LNCaP clone FGC (cell line): ENCODE data around the gene WNT3.

Source experiments
- DNase-seq: peaks from one replicate; pipeline ENCODE4 v3.0.0-alpha.2; 2011; ENCODE audit warnings: low read depth
- H3K4me3 ChIP-seq: 2 replicates; pipeline ENCODE4 v1.5.1; 2011; ENCODE audit warnings: mild to moderate bottlenecking, low read depth, low read length, control low read depth
- CTCF ChIP-seq: IDR thresholded peaks from 2 replicates; pipeline ENCODE4 v1.5.1; 2012; ENCODE audit warnings: mild to moderate bottlenecking; ENCODE audit not compliant: control insufficient read depth, insufficient read depth; ENCODE audit errors: extremely low read depth

The WNT3 gene

GRCh38 chr17:46803544-46803943, 14.9 kb downstream of the WNT3 start:
- no peak for TF ChIP-seq CTCF
- DNase-seq = no peak
- no peak overlapping the region for H3K4me3 ChIP-seq

GRCh38 chr17:46802800-46803199, 15.7 kb downstream of the WNT3 start:
- no peak overlapping the region for H3K4me3 ChIP-seq
- DNase-seq = no peak
- TF ChIP-seq CTCF = no peak

DNA sequence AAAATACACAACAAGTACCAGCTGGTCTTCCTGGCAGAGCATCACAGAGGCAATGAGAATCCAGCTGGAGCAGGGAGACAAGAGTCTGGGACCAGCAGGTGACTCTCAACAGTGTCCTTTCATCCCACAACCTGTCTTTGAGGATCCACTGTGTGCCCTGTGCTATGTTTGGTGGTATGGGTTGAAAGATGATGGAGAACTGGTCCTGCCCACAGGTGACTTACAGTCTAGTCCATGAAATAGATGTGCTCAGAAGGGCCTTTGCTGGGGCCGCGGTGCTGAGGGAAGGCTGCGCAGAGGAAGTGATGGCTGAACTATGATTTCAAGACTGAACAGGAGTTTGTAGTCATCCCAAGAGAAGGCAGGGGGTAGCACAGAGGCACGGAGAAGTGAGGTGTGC, 17.9 kb downstream of the WNT3 start:
- no peak for TF ChIP-seq CTCF

GRCh38 chr17:46796956-46797530, 21.4 kb downstream of the WNT3 start:
- no peak overlapping the region for H3K4me3 ChIP-seq
- no peak for TF ChIP-seq CTCF
- no peak for DNase-seq

More for the DNA sequence above, 17.9 kb downstream of the WNT3 start:
- no peak overlapping the region for H3K4me3 ChIP-seq
- no peak for DNase-seq

DNA sequence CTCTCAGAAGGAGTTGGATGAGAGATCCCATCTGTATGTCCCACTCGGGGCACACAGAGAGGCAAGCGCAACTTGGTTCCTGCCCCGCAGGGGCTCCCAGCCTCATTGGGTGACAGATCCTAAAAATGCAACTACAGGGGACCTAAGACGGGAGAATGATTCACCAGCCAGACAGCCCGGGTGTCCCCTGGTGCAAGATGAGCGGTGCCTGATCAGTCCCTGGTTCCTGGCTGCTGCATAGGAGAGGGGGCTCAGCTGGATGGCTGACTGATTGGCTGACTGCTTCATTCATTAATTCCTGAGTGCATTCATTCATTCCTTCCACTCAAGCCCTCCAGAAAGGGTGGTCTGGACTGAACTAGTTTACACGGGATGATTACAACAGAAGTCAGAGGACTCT, 22.0 kb downstream of the WNT3 start:
- TF ChIP-seq CTCF = no peak
- no peak overlapping the region for H3K4me3 ChIP-seq
- no peak for DNase-seq

DNA sequence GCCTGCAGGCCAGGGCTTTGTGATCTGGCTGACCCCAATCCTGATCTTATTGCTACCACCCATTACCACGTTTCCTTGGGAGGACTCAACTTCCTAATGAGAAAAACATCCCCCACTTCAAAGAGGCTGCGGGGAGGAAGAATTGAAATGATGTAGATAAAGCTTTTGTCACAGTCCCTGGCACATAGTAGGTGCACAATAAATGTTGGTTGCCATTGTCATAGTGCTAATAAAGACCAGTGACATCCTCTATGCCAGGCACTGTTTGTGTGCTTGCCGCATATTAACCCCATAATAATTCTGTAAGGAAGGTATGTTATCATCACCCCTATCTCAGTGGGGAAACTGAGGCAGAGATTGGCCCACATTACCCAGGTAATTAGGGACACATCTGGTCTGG, 22.4 kb downstream of the WNT3 start:
- no peak for TF ChIP-seq CTCF
- no peak for DNase-seq
- no peak overlapping the region for H3K4me3 ChIP-seq

DNA sequence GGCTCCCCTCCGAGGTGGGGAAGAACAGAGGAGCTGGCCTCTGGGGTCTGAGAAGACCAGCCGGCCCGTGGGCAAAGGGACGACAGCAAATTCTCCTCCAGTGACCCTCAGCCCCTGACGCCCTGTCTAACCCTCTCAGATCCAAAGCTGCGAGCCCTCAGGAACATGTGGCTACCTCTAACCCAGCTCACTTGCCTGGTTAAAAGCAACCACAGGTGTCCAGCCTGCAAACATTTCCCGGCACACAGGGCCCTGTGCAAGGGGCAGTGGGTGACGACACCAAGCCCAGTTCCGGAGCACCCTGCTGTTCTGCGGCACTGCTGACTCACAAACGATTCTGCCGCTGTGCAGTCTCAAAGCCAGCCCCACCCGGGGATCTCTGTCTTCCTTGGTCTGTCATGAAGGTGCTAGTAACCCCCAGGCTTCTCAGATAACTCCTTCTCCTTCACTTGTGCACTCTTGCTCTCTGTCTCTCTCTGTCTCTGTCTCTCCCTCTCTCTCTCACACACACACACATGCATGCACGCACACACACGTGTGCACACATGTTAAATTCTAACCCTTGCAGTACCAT, 23.0 kb downstream of the WNT3 start:
- TF ChIP-seq CTCF = no peak
- H3K4me3 ChIP-seq = no peak overlapping the region
- no peak for DNase-seq
